Gastroesophageal sphincter (tissue), 4 donors: ENCODE results near the gene MEIKIN. TPM values are rescaled to one million over a fixed set of nuclear protein-coding genes. Genes with fewer than 3 reads are reported as not detected.

Experiments
- ATAC-seq: fragments of 150-250 bp; one replicate; pipeline ENCODE4 v1.9.1; 2016; ENCODE audit warnings: mild to moderate bottlenecking, moderate library complexity
- H3K27ac ChIP-seq, 4 donors: fragments of 200-600 bp; sonication (generic) in 3 of 4; 1 replicate in 3 of 4; 2 replicates in 1 of 4; pipeline ENCODE4 v1.5.1; 2016 to 2019
- H3K27me3 ChIP-seq: fragments of 200-600 bp; sonication (generic); one replicate; pipeline ENCODE4 v1.5.1; 2019
- H3K36me3 ChIP-seq, 2 donors: fragments of 200-600 bp; sonication (generic); one replicate each; pipeline ENCODE4 v1.5.1; 2019; ENCODE audit warnings: control low read depth in 1 of 2
- H3K4me1 ChIP-seq, 3 donors: fragments of 200-600 bp; sonication (generic); 1 replicate in 2 of 3; 2 replicates in 1 of 3; pipeline ENCODE4 v1.5.1; 2016 to 2019; ENCODE audit warnings: control low read depth in 2 of 3
- H3K4me3 ChIP-seq, 2 donors: fragments of 200-600 bp; sonication (generic); one replicate each; pipeline ENCODE4 v1.5.1; 2019; ENCODE audit warnings: mild to moderate bottlenecking in 1 of 2, moderate library complexity in 1 of 2
- H3K9me3 ChIP-seq, 3 donors: fragments of 200-600 bp; sonication (generic); one replicate each; pipeline ENCODE4 v1.5.1; 2017 to 2019; ENCODE audit warnings: control low read depth in 2 of 3
- EP300 ChIP-seq: sonication (generic); formaldehyde crosslinking; IDR thresholded peaks from one replicate; pipeline ENCODE4 v1.6.1; 2017; ENCODE audit warnings: antibody characterized with exemption, mild to moderate bottlenecking
- POLR2A ChIP-seq, 2 donors: fragments of 450-650 bp; IDR thresholded peaks; one replicate each; pipeline ENCODE4 v1.6.1; 2017; ENCODE audit warnings: antibody characterized with exemption in 2 of 2, mild to moderate bottlenecking in 2 of 2, moderate library complexity in 1 of 2
- POLR2AphosphoS5 ChIP-seq: sonication (generic); formaldehyde crosslinking; IDR thresholded peaks from one replicate; pipeline ENCODE4 v1.6.1; 2017; ENCODE audit warnings: antibody characterized with exemption
- WGBS, 2 donors: methylation state at CpG; one replicate each; pipeline ENCODE4 v1.1.5; 2018; ENCODE audit warnings: low coverage in 1 of 2; 5-methylcytosine and 5-hydroxymethylcytosine counted together
- total RNA-seq, 4 donors: library from RNA; depleted of rRNA; stranded (reverse); fragments of >200 nt; gene quantifications; one replicate each; pipeline ENCODE4 v1.1.0, GENCODE V29; 2016
- TF ChIP-seq, protein P1 (sequence below), 4 experiments: fragments of 200-600 bp in 2 of 4; fragments of 450-650 bp in 2 of 4; sonication (generic) in 1 of 4; IDR thresholded peaks; one replicate each; pipeline ENCODE4 v1.5.1; 2017 to 2019; ENCODE audit warnings: antibody characterized with exemption in 4 of 4, mild to moderate bottlenecking in 2 of 4, moderate library complexity in 2 of 4

MEIKIN gene
- total RNA-seq, 4 donors from 2014 or later, result 0.66 to 4.0 TPM; not detected in 2

GRCh38 chr5:131776450-131776849 lies 169.0 kb downstream of the MEIKIN start:
- peaks cover 19 to 63% (median 24%) of the 10 kb centered on the region in 3 donors for H3K4me1 ChIP-seq
- TF ChIP-seq POLR2AphosphoS5, result no peak
- no peak for TF ChIP-seq POLR2A (IDR thresholded peaks at IDR 0.05)
- TF ChIP-seq, protein P1, sequence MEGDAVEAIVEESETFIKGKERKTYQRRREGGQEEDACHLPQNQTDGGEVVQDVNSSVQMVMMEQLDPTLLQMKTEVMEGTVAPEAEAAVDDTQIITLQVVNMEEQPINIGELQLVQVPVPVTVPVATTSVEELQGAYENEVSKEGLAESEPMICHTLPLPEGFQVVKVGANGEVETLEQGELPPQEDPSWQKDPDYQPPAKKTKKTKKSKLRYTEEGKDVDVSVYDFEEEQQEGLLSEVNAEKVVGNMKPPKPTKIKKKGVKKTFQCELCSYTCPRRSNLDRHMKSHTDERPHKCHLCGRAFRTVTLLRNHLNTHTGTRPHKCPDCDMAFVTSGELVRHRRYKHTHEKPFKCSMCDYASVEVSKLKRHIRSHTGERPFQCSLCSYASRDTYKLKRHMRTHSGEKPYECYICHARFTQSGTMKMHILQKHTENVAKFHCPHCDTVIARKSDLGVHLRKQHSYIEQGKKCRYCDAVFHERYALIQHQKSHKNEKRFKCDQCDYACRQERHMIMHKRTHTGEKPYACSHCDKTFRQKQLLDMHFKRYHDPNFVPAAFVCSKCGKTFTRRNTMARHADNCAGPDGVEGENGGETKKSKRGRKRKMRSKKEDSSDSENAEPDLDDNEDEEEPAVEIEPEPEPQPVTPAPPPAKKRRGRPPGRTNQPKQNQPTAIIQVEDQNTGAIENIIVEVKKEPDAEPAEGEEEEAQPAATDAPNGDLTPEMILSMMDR (IDR thresholded peaks at IDR 0.05), result no peak
- no peak for TF ChIP-seq EP300
- no peak overlapping the region for H3K4me3 ChIP-seq
- 22 to 63% methylated on average over 1 of the region's 1 CpG for WGBS, 2 donors
- H3K27ac ChIP-seq, result no peak overlapping the region
- no peaks in the 10 kb centered on the region for H3K9me3 ChIP-seq
- no peaks in the 10 kb centered on the region for H3K27me3 ChIP-seq
- no peaks in the 10 kb centered on the region for H3K36me3 ChIP-seq
- no peak for ATAC-seq

GRCh38 chr5:131774652-131775367 lies 170.7 kb downstream of the MEIKIN start:
- 60 to 86% methylated on average over 4 of the region's 4 CpGs for WGBS, 2 donors
- Histone ChIP-seq H3K4me1 (peaks cover 19 to 79% (median 24%) of the 10 kb centered on the region in 3 donors), H3K27ac (no peak overlapping the region), H3K27me3 (no peaks in the 10 kb centered on the region), H3K4me3 (no peak overlapping the region), H3K36me3 (no peaks in the 10 kb centered on the region), H3K9me3 (no peaks in the 10 kb centered on the region)
- ATAC-seq, result no peak
- TF ChIP-seq EP300 (no peak), POLR2AphosphoS5 (no peak), POLR2A (IDR thresholded peaks at IDR 0.05) (no peak)
- TF ChIP-seq, protein P1 (IDR thresholded peaks at IDR 0.05), result no peak

DNA sequence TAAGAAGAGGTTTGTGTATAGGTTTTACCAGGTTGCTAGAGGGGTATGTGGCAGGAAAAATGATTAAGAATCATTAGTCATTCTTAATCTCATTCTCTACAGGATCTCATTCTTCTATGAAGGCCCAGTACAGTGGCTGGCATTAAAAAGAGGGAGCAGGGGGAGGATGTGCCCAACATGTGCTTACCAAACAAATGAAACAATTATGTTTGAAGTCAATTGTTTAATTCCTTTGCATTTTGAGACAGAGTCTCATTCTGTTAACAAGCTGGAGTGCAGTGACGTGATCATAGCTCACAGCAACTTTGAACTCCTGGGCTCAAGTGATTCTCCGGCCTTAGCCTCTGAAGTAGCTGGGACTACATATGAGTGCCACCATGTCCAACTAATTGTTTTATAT lies 171.7 kb downstream of the MEIKIN start:
- peaks cover 19 to 85% (median 24%) of the 10 kb centered on the region in 3 donors for H3K4me1 ChIP-seq
- H3K27ac ChIP-seq, result no peak overlapping the region
- ATAC-seq, result no peak
- WGBS, 2 donors, result 95% methylated on average over 2 of the region's 2 CpGs; no CpG with 5 or more reads in 1 of the 2 donors
- no peaks in the 10 kb centered on the region for H3K27me3 ChIP-seq
- H3K36me3 ChIP-seq, result no peaks in the 10 kb centered on the region
- H3K4me3 ChIP-seq, result no peak overlapping the region
- H3K9me3 ChIP-seq, result no peaks in the 10 kb centered on the region
- TF ChIP-seq POLR2AphosphoS5 (no peak), EP300 (no peak)
- TF ChIP-seq, protein P1 (IDR thresholded peaks at IDR 0.05), result no peak

DNA sequence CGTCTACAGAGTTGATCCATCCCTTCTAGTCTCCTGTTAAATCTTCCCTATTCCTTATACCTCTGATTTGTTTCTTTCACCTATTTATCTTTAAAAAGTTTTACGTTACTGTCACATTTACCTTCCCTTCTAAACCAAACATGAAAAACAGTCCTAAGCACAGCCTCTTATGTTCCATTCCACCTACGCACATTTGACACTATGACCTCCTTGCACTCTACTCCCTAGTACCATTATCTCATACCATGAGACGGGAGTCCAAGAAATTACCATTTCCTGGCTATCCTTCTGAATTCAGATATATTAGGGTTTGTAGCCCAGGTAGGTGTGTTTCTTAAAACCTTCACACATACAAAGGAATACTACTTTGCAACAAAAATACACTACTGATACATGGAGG lies 173.8 kb downstream of the MEIKIN start:
- no peak for ATAC-seq
- WGBS, 2 donors, result 80 to 86% methylated on average over 4 of the region's 4 CpGs
- Histone ChIP-seq H3K27me3 (no peaks in the 10 kb centered on the region), H3K4me1 (peaks cover 16 to 74% (median 23%) of the 10 kb centered on the region in 3 donors), H3K4me3 (no peak overlapping the region), H3K9me3 (no peaks in the 10 kb centered on the region), H3K27ac (no peak overlapping the region), H3K36me3 (no peaks in the 10 kb centered on the region)
- TF ChIP-seq EP300 (no peak), POLR2A (IDR thresholded peaks at IDR 0.05) (no peak), POLR2AphosphoS5 (no peak)
- TF ChIP-seq, protein P1 (IDR thresholded peaks at IDR 0.05), result no peak

DNA sequence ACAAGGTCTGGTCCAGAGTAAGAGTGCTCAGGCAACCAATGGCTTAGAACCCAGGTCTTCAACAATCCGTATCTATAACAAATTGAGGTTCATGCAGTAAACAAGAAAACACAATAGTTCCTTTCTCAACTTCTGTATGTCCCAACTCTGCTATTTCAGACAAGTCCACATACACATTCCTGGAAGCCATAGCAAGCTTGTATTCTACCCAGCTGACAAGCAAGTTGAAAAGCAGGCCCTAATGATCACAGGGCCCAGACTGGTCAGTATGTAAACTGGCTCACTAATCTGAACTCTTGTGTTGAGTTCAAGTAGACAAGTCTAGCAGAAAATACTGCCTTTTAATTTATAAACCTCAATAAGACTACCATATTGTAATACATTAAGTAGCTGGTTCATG lies 175.5 kb downstream of the MEIKIN start:
- TF ChIP-seq EP300 (no peak), POLR2A (IDR thresholded peaks at IDR 0.05) (no peak), POLR2AphosphoS5 (no peak)
- TF ChIP-seq, protein P1 (IDR thresholded peaks at IDR 0.05), result no peak
- H3K9me3 ChIP-seq, result no peaks in the 10 kb centered on the region
- H3K36me3 ChIP-seq, result no peaks in the 10 kb centered on the region
- WGBS, 2 donors, result 63 to 71% methylated on average over 1 of the region's 1 CpG
- H3K4me3 ChIP-seq, result no peak overlapping the region
- H3K4me1 ChIP-seq, result peaks cover 8 to 74% (median 17%) of the 10 kb centered on the region in 3 donors
- H3K27ac ChIP-seq, result no peak overlapping the region
- H3K27me3 ChIP-seq, result no peaks in the 10 kb centered on the region
- ATAC-seq, result no peak
